CD4-positive, alpha-beta T cell treated with Interleukin-15 for 4 hours (primary cell): ENCODE results near the gene VPS8.

Experiments used
- DNase-seq: peaks from one replicate; pipeline ENCODE4 v3.0.0-alpha.2; 2020; ENCODE audit warnings: low spot score

Gene VPS8

DNA sequence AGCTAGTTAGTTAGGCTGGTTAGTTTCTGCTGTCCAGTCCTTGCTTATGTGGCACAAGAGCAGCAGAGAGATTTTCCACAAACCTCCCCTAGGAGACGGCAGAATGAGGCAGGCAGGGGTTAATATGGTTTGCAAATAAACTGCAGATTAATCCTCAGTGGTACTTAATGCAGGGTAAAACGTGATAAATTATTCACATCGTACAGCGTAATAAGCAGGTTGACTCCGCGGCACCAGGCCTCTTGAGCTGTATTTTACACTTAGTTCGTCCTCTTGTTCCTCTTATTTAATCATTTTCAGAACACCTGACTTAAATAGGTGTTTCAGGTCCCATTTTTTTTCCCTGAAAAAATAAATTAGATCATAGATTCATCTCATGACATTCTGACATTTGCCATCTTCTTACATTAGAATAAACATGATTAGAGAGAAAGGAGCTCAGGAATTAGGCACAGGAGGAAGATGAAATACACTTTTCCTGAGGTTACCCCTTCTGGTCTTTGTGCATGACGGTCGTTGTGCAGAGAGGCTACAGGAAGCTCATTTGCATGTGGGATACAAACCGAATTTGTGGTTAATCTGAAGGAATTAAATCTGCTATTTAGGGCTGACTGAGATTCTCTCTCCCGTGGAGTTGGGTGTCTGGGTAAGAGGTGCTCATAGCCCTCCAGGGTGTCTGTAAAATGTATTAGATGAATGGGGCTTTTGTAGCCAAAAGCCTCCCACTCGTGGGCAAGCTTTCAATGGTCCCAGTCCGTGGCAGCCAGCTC lies 27.1 kb upstream of the VPS8 start:
- no peak for DNase-seq

- no peak for DNase-seq
These were observed 26.1 kb upstream of the VPS8 start for GRCh38 chr3:184785890-184786279.

- DNase-seq, result no peak
These were observed 25.6 kb upstream of the VPS8 start for GRCh38 chr3:184786280-184786941.

DNA sequence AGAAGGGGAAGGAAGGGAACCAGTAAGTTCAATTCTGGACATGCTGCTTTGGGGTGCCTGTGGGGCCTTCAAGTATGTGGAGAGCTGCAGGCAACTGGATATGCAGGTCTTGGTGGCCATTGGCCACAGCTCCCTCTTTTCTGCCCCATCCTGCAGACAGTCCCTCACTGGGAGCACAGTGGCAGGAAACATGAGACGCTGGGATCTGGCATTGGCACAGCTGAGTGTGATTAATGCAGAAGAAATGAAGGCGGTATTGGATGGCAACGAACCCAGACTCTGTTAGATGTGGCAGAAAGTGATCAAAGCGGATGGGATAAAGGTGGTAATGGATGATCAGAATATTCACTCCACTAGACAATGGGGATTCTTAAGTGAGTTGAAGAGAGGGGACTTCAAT lies 23.2 kb upstream of the VPS8 start:
- no peak for DNase-seq

DNA sequence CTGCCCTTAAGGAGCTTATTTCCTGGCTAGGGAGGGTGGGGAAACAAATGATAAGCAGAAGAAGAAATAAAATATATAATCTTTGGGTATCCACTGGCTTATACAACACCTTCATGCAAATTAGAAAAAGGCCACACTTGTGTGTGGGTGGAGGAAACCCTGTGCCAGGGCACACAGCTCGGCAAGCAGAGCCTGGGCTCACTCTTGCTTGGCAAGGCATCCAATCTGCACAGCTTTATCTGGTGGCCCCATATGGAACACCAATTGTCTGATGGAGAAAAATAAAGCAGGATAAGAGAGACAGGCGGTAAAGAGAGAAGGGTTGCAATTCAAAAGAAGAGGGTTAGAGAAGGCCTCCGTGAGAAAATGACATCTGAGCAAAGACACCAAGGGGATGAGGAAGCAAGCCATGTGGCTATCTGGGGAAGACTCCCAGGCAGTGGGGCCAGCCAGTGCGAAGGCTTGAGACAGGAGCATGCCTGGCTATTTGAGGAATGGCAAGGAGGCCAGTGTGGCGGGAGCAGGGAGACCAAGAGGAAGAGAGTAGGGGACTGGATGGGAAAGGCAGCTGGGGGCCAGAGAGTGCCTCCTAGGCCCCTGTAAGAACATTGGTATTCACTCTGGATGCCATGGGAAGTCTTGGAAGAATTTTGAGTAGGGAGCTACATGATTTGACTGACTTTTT lies 22.5 kb upstream of the VPS8 start:
- DNase-seq, result no peak

DNA sequence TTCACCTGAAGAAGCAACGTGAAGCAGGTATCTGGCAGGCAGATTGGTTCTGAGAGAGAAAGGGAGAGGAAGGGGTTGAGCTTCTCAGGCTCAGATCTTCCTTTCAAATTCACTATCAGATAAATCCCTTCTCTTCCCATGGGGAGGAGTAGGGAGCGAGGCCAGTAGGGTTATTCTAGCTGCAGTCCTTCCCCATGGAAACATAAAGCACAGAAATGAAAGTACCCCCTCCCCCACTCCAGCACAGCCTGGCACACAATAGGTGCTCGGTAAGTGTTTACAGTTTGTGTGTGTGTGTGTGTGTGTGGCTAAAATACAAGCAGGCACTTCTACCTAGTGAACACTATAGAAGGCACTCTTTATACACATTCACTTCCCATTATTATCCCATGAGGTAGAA lies 20.8 kb upstream of the VPS8 start:
- no peak for DNase-seq

- DNase-seq, result no peak
These were observed 16.3 kb upstream of the VPS8 start for GRCh38 chr3:184795522-184796190.

DNA sequence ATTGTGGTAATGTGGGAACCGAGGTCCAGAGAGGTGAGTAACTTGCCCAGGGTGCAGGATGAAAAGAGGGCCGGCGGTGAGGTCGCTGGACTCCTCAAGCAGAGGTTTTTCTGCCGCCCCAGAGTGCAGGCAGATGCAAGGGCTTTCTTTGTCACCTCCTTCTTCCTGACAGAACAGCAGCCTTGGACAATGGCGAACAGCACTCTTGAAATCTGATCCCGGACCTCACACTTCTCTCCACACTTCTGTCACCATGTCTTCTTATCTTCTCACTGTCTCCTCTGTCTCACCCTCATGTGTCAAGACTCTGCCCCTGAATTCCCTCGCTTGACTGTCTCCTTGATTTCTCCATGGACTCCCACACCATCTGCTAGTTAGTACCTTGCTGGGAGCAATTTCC lies 15.4 kb upstream of the VPS8 start:
- no peak for DNase-seq

DNA sequence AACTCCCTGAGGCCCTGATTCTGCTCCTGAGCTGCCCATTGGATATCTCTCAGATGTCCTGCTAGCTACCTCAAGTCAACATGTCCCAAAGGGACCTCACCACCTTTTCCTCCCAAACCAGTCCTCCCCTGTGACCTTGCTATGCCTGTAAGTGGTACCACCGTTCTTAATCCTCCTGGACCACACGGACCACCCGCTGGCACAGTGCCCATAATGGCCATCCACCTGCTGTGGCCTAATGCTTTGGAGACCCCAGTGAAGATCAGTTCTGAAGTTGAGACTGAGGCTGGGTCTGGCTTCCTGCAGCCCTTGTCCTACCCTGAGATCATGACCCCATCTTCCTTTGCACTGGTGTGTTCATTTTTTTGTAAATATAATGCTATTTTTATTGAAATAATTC lies 15.0 kb upstream of the VPS8 start:
- DNase-seq, result no peak

DNA sequence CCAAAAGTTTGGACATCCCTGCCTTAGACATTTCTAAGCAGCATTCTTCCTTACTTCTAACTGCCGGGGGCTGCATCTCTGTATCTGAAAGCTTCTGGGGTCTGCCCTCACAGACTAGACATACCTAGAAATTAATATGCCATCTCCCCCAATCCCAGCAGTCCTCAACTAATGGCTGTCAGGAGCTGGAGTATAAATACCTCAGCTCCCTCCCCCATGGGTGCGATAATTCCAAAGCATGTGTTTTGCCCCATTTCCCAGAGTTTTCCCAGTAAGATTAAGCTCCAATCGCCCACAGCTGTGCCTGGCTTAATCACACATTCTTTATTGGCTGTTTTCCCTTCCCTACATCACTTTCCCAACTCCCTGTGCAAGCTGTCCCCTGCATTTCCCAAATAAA lies 13.8 kb upstream of the VPS8 start:
- DNase-seq, result no peak

DNA sequence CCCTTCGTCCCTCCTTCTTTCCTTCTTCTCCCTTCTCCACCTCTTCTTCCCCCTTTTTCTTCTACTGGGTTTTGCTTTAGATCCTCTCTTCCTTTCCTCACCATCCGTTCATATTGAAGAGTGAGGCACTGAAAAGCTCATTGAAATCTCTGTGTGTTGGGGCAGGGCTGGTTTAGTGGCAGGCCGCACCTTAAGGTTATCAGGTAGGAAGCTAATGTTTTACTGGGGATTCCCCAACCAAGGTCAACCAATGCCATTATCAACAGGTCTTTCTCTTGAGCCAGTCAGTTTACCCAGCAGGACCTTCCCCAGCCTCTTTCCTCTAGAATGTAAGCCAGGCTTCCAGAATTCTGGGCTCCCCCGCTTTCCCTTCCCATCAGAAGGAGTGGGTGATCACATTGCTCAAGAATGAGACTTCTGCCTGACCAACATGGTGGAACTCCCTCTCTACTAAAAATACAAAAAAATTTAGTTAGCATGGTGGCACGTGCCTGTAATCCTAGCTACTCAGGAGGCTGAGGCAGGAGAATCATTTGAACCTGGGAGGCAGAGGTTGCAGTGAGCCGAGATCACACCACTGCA lies 11.5 kb upstream of the VPS8 start:
- DNase-seq, result no peak

DNA sequence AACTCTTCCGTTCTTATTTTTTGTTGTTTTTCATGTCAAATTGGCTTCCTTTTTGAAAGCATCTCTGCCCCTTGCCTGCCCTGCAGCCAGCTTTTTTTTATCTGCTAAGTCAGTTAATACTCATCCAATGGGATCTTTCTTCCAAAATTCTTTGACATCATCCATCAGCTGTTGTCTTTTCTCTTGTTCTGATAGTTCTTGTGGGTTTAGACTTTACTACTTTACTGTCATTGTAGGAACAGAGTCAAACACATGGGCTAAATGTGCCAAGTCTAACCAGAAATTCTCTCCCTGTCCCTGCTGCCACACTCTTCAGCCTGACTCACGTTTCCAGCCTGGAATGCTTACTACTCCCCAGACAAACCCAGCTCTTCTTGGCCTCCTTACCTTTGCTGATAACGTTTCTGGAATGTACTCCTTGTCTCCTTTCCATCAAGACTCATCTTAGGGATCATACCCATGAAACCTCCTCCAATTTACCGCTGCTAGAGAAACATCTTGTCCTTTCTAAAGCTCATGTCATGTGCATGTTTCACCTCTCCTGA lies 10.7 kb upstream of the VPS8 start:
- DNase-seq, result no peak

DNA sequence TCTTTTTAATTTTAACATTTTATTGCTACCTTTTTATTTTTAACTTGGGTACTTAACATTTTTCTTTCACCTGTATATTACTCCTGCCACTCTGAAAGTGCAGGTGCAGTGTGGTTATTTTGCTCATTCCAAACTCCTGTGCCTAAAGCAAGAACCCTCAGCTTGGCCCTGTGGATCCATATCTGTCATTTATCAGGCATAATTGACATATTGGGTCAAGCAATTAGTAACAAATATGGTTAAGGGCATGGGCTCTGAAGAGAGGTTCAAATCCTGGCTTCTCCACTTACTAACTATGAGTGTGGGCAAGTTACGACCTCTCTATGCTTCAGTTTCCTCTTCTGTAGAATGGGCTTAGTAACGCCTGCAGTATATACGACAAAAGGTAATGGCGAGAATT lies 9.8 kb upstream of the VPS8 start:
- no peak for DNase-seq

DNA sequence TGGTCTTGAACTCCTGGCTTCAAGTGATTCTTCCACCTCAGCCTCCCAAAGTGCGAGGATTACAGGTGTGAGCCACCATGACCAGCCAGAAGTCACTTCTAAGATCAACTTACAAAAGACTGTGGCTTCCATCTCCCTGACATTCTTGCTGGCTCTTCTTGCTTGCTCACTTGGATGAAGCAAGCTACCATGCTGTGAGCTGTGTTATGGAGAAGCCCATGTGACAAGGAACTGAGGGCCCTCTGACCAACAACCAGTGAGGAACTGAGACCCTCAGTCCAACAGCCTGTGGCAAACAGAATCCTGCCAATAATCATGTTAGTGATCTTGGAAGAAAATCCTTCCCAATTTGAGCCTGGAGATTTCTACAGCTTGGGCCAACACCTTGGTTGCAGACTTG lies 7.2 kb upstream of the VPS8 start:
- DNase-seq, result no peak

- DNase-seq, result no peak
These were observed 6.5 kb upstream of the VPS8 start for GRCh38 chr3:184805351-184806038.

GRCh38 chr3:184806567-184807271 lies 5.2 kb upstream of the VPS8 start:
- no peak for DNase-seq

DNA sequence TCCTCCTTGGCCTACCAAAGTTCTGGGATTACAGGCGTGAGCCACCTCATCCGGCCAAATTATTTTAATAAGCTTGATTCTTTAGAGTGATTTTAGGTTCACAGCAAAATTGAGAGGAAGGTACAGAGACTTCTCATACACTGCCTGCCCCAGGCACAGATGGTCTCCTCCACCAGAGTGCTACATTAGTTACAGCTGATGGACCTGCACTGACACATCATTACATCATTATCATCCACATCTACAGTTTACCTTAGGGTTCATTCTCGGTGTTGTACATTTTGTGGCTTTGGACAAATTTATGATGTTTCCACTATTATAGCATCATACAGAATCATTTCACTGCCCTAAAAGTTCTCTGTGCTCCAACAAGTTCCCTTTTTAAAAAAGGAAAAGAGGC lies 4.4 kb upstream of the VPS8 start:
- DNase-seq, result no peak

- no peak for DNase-seq
These were observed 3.9 kb upstream of the VPS8 start for GRCh38 chr3:184808021-184808420.

DNA sequence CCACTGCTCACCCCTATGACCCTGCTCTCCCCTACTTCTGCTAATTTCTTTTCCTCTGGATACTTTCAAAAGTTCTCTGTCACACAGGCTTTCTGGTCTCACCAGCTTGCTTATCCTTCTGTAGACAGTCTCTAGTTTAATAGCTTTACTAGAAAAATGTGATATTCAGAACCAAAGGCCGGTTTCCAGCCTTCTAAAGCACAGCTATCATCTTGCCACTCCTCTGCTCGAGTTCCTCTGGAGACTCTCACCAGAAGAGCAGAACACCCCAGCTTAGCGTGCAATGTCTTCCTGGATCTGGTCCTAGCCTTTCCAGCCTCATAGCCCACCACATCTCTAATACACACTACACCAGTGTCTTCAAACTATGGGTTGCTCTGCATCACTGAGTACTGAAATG lies 1.8 kb upstream of the VPS8 start:
- no peak for DNase-seq

GRCh38 chr3:184811034-184811433 lies 932 bp upstream of the VPS8 start:
- no peak for DNase-seq

GRCh38 chr3:184811663-184811998 lies 335 bp upstream of the VPS8 start:
- no peak for DNase-seq
